ENCODE results near the gene XYLT1. TPM values are rescaled to one million over a fixed set of nuclear protein-coding genes. Genes with fewer than 3 reads are reported as not detected.

The XYLT1 gene
- total and polyA plus RNA-seq, 2 of the 4 experiments (the other 2 are of a cell fraction): 9.0 to 12.7 TPM

DNA sequence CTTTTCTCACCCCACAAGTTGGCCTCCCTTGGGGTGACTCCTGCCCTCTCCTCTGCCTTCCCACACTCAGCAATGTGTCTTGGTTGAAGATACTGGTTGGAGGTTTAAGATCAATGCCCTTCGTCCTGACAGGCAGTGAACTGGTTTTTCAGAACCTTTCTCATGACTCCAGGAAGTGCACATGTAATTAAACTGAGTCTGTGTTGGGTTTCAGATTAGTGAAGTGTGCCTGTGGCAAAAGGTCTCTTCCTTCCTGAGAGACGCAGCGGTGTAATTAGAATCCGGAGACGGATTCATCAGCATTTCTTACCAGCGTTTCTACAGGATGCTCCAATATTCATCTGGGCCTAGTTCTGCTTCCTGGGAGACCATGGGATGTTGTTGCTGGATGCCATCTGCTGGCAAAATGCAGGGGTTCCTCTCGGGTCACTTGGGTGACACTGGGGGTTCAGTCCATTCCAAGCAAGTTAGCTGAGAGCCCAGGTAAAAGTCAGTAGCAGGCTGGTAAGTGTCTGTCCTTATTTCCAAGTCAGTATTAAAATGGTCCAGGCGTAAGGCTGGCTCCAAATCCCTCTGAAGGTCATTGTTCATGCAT, 233.3 kb downstream of the XYLT1 start:
- 90% methylated on average over 2 of the region's 8 CpGs; no CpG with 5 or more reads in 1 of the 2 experiments for WGBS, 2 experiments (ENCODE audit: extremely low coverage in 2 of 2, insufficient read length in 1 of 2)
- BruUV-seq (replicated peaks): no TSS peak
- in situ Hi-C loops (cut with MboI; ENCODE audit: low sequenced_read_pairs) (no loop called here), dilution Hi-C loops (cut with HindIII; ENCODE audit: low sequenced_read_pairs, unreplicated experiment) (no loop called here), intact Hi-C loops (cut with micrococcal nuclease) (no loop called here)
- H3K27me3 ChIP-seq (ENCODE audit: control insufficient read depth, insufficient read depth, low read length): no peaks in the 10 kb centered on the region
- H3K23ac ChIP-seq (ENCODE audit: low read depth, low read length): no peak overlapping the region
- peaks cover 7 to 8% of the 10 kb centered on the region in 2 experiments; a peak in 1 of 4 replicates for H3K79me1 ChIP-seq (ENCODE audit: low read depth in 1 of 2, low read length in 2 of 2)
- H3K56ac ChIP-seq (ENCODE audit: extremely low read depth, insufficient read depth, low read length): no peak overlapping the region
- ChIA-PET POLR2A (ENCODE audit: unreplicated experiment) (no interaction called here), CTCF (no interaction called here)
- H3K4me1 ChIP-seq (ENCODE audit: control insufficient read depth, insufficient read depth, low read length): no peaks in the 10 kb centered on the region
- DNase-seq (no peak), ATAC-seq (ENCODE audit: low read depth) (no peak)
- H3K4me2 ChIP-seq (ENCODE audit: low read depth, low read length): no peak overlapping the region
- no peaks in the 10 kb centered on the region; the same call in 1 of the 2 replicates for H4K20me1 ChIP-seq (ENCODE audit: insufficient read depth, low read length)
- no peak overlapping the region for H2BK120ac ChIP-seq (ENCODE audit: low read depth, low read length)
- H3K14ac ChIP-seq (replicated peaks; ENCODE audit: low read depth, low read length): no peak overlapping the region
- no peaks in the 10 kb centered on the region; the same call in 1 of the 2 replicates for H3K36me3 ChIP-seq (ENCODE audit: control insufficient read depth, insufficient read depth, low read length)
- no peak overlapping the region for H2AK5ac ChIP-seq (ENCODE audit: low read depth, low read length)
- H3K9me3 ChIP-seq (ENCODE audit: control insufficient read depth, insufficient read depth, low read length): no peaks in the 10 kb centered on the region
- H2BK5ac ChIP-seq (ENCODE audit: low read depth, low read length, poor library complexity, severe bottlenecking): no peak overlapping the region
- no peak overlapping the region for H2AFZ ChIP-seq (replicated peaks; ENCODE audit: low read length, poor library complexity)
- no peaks in the 10 kb centered on the region; the same call in 1 of the 2 replicates for H3K9me1 ChIP-seq (ENCODE audit: insufficient read depth, low read length)
- no peak overlapping the region for H4K8ac ChIP-seq (ENCODE audit: low read depth in 2 of 2, low read length in 2 of 2)
- H2BK15ac ChIP-seq (ENCODE audit: low read depth, low read length): no peak overlapping the region
- no peak overlapping the region for H3K4me3 ChIP-seq (ENCODE audit: insufficient read depth, low read depth, low read length)
- no peak overlapping the region for H4K91ac ChIP-seq (ENCODE audit: insufficient read depth, low read depth, low read length)
- no peak overlapping the region for H4K5ac ChIP-seq (ENCODE audit: low read depth, low read length)
- no peak overlapping the region for H2BK20ac ChIP-seq (ENCODE audit: low read depth, low read length)
- no peak overlapping the region for H3K9ac ChIP-seq (ENCODE audit: low read depth, low read length)
- TF ChIP-seq MXI1 (IDR thresholded peaks at IDR 0.05; ENCODE audit: borderline replicate concordance, low read depth, low read length) (no peak), RAD21 (IDR thresholded peaks at IDR 0.05; ENCODE audit: low read length) (no peak), RFX5 (IDR thresholded peaks at IDR 0.05; ENCODE audit: low read depth, low read length) (no peak), MAFK (IDR thresholded peaks at IDR 0.05; ENCODE audit: low read depth, low read length) (no peak), SMC3 (IDR thresholded peaks at IDR 0.05; ENCODE audit: low read depth, low read length) (no peak), FOS (IDR thresholded peaks at IDR 0.05; ENCODE audit: low read depth, low read length) (no peak), POLR2A (IDR thresholded peaks at IDR 0.05; ENCODE audit: low read depth, low read length) (no peak), CEBPB (IDR thresholded peaks at IDR 0.05; ENCODE audit: low read depth, low read length) (no peak), RCOR1 (IDR thresholded peaks at IDR 0.05; ENCODE audit: insufficient replicate concordance, low read length) (no peak)
- TF ChIP-seq, protein P1, sequence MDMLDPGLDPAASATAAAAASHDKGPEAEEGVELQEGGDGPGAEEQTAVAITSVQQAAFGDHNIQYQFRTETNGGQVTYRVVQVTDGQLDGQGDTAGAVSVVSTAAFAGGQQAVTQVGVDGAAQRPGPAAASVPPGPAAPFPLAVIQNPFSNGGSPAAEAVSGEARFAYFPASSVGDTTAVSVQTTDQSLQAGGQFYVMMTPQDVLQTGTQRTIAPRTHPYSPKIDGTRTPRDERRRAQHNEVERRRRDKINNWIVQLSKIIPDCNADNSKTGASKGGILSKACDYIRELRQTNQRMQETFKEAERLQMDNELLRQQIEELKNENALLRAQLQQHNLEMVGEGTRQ (IDR thresholded peaks at IDR 0.05; ENCODE audit: low read depth, low read length): no peak
- TF ChIP-seq, protein P2, sequence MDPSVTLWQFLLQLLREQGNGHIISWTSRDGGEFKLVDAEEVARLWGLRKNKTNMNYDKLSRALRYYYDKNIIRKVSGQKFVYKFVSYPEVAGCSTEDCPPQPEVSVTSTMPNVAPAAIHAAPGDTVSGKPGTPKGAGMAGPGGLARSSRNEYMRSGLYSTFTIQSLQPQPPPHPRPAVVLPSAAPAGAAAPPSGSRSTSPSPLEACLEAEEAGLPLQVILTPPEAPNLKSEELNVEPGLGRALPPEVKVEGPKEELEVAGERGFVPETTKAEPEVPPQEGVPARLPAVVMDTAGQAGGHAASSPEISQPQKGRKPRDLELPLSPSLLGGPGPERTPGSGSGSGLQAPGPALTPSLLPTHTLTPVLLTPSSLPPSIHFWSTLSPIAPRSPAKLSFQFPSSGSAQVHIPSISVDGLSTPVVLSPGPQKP (IDR thresholded peaks at IDR 0.05; ENCODE audit: borderline replicate concordance, low read depth, low read length): no peak
- TF ChIP-seq, protein P3, sequence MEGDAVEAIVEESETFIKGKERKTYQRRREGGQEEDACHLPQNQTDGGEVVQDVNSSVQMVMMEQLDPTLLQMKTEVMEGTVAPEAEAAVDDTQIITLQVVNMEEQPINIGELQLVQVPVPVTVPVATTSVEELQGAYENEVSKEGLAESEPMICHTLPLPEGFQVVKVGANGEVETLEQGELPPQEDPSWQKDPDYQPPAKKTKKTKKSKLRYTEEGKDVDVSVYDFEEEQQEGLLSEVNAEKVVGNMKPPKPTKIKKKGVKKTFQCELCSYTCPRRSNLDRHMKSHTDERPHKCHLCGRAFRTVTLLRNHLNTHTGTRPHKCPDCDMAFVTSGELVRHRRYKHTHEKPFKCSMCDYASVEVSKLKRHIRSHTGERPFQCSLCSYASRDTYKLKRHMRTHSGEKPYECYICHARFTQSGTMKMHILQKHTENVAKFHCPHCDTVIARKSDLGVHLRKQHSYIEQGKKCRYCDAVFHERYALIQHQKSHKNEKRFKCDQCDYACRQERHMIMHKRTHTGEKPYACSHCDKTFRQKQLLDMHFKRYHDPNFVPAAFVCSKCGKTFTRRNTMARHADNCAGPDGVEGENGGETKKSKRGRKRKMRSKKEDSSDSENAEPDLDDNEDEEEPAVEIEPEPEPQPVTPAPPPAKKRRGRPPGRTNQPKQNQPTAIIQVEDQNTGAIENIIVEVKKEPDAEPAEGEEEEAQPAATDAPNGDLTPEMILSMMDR (conservative IDR thresholded peaks at IDR 0.05; ENCODE audit: low read depth, low read length): no peak
- no peak overlapping the region for H3K27ac ChIP-seq (ENCODE audit: insufficient read depth, low read length)
- no peak overlapping the region for H3K4ac ChIP-seq (ENCODE audit: low read depth, low read length)
- no peak overlapping the region for H3K18ac ChIP-seq (ENCODE audit: low read depth, low read length)
- H2AK9ac ChIP-seq (replicated peaks; ENCODE audit: low read depth, low read length, poor library complexity): no peak overlapping the region
